ENCODE data around the gene CLDN19. TPM values are rescaled to one million over a fixed set of nuclear protein-coding genes. Genes with fewer than 3 reads are reported as not detected.

The CLDN19 gene
- total and polyA plus RNA-seq, 2 of the 8 experiments (the other 6 are each of a cell fraction or from before 2014, with no cell fraction given) = 9.7 to 17.2 TPM

GRCh38 chr1:42752284-42752683 lies 12.2 kb upstream of the CLDN19 start:
- Histone ChIP-seq H2AFZ (ENCODE audit: low read length) (no peak overlapping the region), H3K36me3 (ENCODE audit: control insufficient read depth in 2 of 4, insufficient read depth in 4 of 4, low read length in 3 of 4) (peaks cover 23 to 71% (median 43%) of the 10 kb centered on the region in 4 experiments), H4K91ac (replicated peaks; ENCODE audit: insufficient read length, low read length) (no peak overlapping the region), H2BK120ac (replicated peaks; ENCODE audit: low read depth, low read length) (no peak overlapping the region), H3K18ac (ENCODE audit: extremely low read depth, low read length) (no peak overlapping the region), H2BK15ac (ENCODE audit: low read length) (no peak overlapping the region), H3K4me2 (ENCODE audit: insufficient read depth in 1 of 2, low read depth in 2 of 2, low read length in 2 of 2) (no peak overlapping the region), H3K9ac (replicated peaks in 1 of 4; ENCODE audit: extremely low read depth in 1 of 4, low read depth in 3 of 4, low read length in 3 of 4) (no peak overlapping the region), H3K27ac (ENCODE audit: low read depth, low read length) (no peak overlapping the region), H3K56ac (replicated peaks; ENCODE audit: insufficient read length, low read depth, low read length) (no peak overlapping the region), H3K14ac (ENCODE audit: insufficient read length) (no peak overlapping the region), H3K23ac (ENCODE audit: insufficient read length) (no peak overlapping the region), H2BK20ac (ENCODE audit: low read length) (no peak overlapping the region), H3K79me2 (ENCODE audit: control insufficient read depth in 1 of 2, insufficient read depth in 2 of 2, low read length in 2 of 2) (no peaks in the 10 kb centered on the region), H3K9me3 (ENCODE audit: insufficient read depth in 2 of 2, low read depth in 1 of 2, low read length in 1 of 2) (peaks cover 4 to 9% of the 10 kb centered on the region in 2 experiments; a peak in 3 of 4 replicates), H2AK5ac (ENCODE audit: low read depth, low read length) (no peak overlapping the region), H3K27me3 (replicated peaks in 1 of 4; ENCODE audit: control insufficient read depth in 3 of 4, extremely low read depth in 1 of 4, insufficient read depth in 3 of 4, low read length in 3 of 4) (no peaks in the 10 kb centered on the region), H3K4me3 (ENCODE audit: extremely low read depth in 1 of 4, insufficient read depth in 2 of 4, low read depth in 3 of 4, low read length in 4 of 4) (no peak overlapping the region), H3K23me2 (ENCODE audit: low read depth, low read length) (no peaks in the 10 kb centered on the region), H3K79me1 (ENCODE audit: low read depth, low read length) (no peaks in the 10 kb centered on the region), H3K4me1 (replicated peaks in 1 of 4; ENCODE audit: control insufficient read depth in 3 of 4, insufficient read depth in 4 of 4, low read length in 3 of 4) (no peaks in the 10 kb centered on the region), H2BK5ac (ENCODE audit: low read depth, low read length) (no peak overlapping the region), H3K4ac (replicated peaks; ENCODE audit: insufficient read length, low read depth, low read length) (no peak overlapping the region), H4K8ac (ENCODE audit: extremely low read depth, insufficient read depth, low read length) (no peak overlapping the region), H4K20me1 (replicated peaks in 1 of 2; ENCODE audit: control insufficient read depth in 1 of 2, insufficient read depth in 2 of 2, low read length in 2 of 2) (peaks cover 0 to 4% of the 10 kb centered on the region in 2 experiments), H4K5ac (ENCODE audit: insufficient read length, low read depth, low read length) (no peak overlapping the region), H2BK12ac (ENCODE audit: low read depth, low read length) (no peak overlapping the region)
- ChIA-PET CTCF (ENCODE audit: partially characterized antibody) (interaction anchor here (0.6 to 1.5 kb wide), 8 partner anchors 10 to 577 kb away, joined by 3 to 5 read pairs (median 3); partner anchors contain the start of gene CLDN19), POLR2A (ENCODE audit: partially characterized antibody) (interaction anchor here (0.9 to 2.3 kb wide), 3 partner anchors 10 to 70 kb away, joined by 3 to 8 read pairs (median 3); partner anchors contain the start of gene YBX1)
- no peak for FAIRE-seq
- no peak for TF ChIP-seq RFX5 (IDR thresholded peaks at IDR 0.05; ENCODE audit: borderline replicate concordance, low read depth, low read length)
- TF ChIP-seq KDM5A (IDR thresholded peaks at IDR 0.05; ENCODE audit: low read length) = no peak
- DNase-seq (ENCODE audit: low read depth in 1 of 2, low spot score in 2 of 2) = no peak
- WGBS, 2 experiments (ENCODE audit: extremely low coverage in 1 of 2, insufficient coverage in 1 of 2, insufficient read length in 1 of 2, insufficient replicate concordance in 2 of 2, low coverage in 1 of 2, low lambda C conversion rate in 2 of 2, missing lambda C conversion rate in 1 of 2) = 94% methylated on average over 6 of the region's 6 CpGs; no CpG with 5 or more reads in 1 of the 2 experiments

All from H1 (cell line).